ENCODE data around the gene DSTYK.

DSTYK gene

DNA sequence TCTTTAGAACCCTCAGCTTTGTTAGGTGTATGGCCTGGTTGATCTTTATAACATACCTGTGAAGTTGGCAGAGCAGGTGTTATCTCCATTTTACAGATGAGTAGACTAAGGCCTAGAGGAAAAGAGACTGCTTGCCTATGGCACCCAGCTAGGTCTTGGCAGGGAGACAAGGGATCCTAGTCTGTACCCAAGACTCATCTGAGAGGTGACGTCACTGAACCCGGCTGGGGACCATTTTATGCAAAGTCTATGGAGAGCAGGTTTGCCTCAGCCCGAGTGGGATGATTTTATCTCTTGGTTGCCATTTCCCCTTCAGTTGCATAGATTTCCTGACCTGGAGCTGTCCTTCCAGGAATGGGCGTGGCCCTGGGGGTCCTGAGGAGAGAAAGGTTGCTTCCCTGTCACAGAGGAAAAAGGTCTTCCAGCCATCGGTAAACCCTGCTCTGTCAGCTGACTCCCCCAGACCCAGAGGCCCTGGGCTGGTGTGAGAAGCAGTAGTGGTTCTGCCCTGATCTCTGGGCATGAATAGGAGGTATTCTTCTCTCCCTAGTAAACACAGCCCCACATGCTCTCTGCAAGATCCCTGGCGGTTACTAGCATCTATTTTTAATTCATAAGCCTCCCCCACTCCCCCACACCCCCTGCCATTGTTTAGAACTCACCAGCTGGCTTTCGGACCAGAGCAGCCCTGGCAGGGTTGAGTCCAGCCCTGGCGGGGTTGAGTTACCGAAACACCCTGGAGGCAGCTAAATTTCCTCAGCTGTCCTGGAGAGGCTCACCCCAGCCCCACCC, 35.8 kb upstream of the DSTYK start:
- no peak overlapping the region for H3K27ac ChIP-seq (ENCODE audit: poor library complexity, severe bottlenecking)
- no peaks in the 10 kb centered on the region for H3K9me3 ChIP-seq (ENCODE audit: severe bottlenecking)
- H3K4me1 ChIP-seq (ENCODE audit: insufficient read depth, poor library complexity, severe bottlenecking): no peaks in the 10 kb centered on the region
- H3K36me3 ChIP-seq (ENCODE audit: low read depth): no peaks in the 10 kb centered on the region
- H3K4me3 ChIP-seq (ENCODE audit: severe bottlenecking): no peak overlapping the region
- DNase-seq (ENCODE audit: low spot score) (no peak), ATAC-seq (ENCODE audit: low read depth) (no peak)
- TF ChIP-seq, protein P1, sequence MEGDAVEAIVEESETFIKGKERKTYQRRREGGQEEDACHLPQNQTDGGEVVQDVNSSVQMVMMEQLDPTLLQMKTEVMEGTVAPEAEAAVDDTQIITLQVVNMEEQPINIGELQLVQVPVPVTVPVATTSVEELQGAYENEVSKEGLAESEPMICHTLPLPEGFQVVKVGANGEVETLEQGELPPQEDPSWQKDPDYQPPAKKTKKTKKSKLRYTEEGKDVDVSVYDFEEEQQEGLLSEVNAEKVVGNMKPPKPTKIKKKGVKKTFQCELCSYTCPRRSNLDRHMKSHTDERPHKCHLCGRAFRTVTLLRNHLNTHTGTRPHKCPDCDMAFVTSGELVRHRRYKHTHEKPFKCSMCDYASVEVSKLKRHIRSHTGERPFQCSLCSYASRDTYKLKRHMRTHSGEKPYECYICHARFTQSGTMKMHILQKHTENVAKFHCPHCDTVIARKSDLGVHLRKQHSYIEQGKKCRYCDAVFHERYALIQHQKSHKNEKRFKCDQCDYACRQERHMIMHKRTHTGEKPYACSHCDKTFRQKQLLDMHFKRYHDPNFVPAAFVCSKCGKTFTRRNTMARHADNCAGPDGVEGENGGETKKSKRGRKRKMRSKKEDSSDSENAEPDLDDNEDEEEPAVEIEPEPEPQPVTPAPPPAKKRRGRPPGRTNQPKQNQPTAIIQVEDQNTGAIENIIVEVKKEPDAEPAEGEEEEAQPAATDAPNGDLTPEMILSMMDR (IDR thresholded peaks at IDR 0.05; ENCODE audit: poor library complexity, severe bottlenecking): no peak
- no peaks in the 10 kb centered on the region for H3K27me3 ChIP-seq (ENCODE audit: insufficient read depth, poor library complexity, severe bottlenecking)

DNA sequence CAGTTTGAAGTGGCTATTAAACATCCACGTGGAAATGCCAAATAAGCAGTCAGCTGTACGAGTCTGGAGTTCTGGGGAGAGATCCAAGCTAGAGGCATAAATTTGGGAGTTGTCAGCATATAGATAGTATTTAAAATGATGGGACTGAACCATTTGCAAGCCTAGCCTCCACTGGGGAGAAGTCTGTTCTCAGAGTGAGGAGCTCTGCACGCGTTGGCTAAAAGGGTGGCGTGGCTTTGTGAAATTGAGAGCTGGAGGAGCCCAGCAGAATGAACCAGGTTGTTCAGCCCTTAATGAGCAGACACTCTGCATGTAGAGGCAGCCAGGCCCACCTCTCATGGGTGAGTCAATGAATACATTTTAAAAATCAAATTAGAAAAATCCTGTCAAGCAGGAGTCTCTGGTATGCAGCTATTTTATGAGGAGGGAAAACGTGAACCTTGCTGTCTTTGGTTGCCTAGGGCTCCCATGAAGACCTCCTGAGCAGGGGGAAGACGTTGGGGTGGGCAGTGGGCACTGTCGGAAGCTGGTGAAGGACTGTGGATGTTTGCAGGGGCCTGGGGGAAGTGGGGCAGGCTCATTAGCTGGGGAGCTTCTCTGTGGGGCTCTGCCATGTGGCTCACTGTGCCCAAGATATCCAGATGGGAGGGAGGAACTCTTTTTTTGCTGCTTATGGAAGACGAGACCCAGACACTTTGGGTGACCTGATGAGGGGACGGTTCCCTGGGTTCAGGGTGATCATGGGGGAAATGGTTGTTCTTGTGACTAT, 35.0 kb upstream of the DSTYK start:
- H3K36me3 ChIP-seq (ENCODE audit: low read depth): no peaks in the 10 kb centered on the region
- no peaks in the 10 kb centered on the region for H3K9me3 ChIP-seq (ENCODE audit: severe bottlenecking)
- no peak overlapping the region for H3K27ac ChIP-seq (ENCODE audit: poor library complexity, severe bottlenecking)
- no peaks in the 10 kb centered on the region for H3K4me1 ChIP-seq (ENCODE audit: insufficient read depth, poor library complexity, severe bottlenecking)
- no peaks in the 10 kb centered on the region for H3K27me3 ChIP-seq (ENCODE audit: insufficient read depth, poor library complexity, severe bottlenecking)
- ATAC-seq (ENCODE audit: low read depth) (no peak), DNase-seq (ENCODE audit: low spot score) (no peak)
- no peak overlapping the region for H3K4me3 ChIP-seq (ENCODE audit: severe bottlenecking)
- TF ChIP-seq, protein P1 (IDR thresholded peaks at IDR 0.05; ENCODE audit: poor library complexity, severe bottlenecking): no peak

DNA sequence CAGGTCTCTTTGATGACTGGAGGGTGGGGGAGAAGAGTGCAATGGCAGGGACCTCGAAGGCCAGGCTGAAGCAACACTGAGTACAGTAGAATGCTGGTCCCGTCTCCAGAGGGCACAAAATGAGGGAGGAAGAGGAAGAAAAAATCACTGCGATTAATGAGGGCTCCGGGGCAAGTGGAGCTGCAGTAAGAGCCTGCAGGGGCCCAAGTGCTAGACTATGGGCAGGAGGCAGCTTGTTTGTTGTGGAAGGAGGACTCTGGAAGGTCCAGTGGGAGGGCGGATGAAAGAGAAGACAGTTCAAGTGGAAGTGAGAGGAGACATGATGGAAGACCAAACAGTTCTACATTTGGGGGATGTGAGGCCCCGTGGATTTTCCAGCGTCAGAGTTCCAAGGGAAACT, 33.6 kb upstream of the DSTYK start:
- TF ChIP-seq, protein P1 (IDR thresholded peaks at IDR 0.05; ENCODE audit: poor library complexity, severe bottlenecking): no peak
- H3K9me3 ChIP-seq (ENCODE audit: severe bottlenecking): no peaks in the 10 kb centered on the region
- no peaks in the 10 kb centered on the region for H3K27me3 ChIP-seq (ENCODE audit: insufficient read depth, poor library complexity, severe bottlenecking)
- H3K4me1 ChIP-seq (ENCODE audit: insufficient read depth, poor library complexity, severe bottlenecking): no peaks in the 10 kb centered on the region
- peak; percentile 15 for DNase-seq (ENCODE audit: low spot score)
- H3K27ac ChIP-seq (ENCODE audit: poor library complexity, severe bottlenecking): no peak overlapping the region
- no peak for ATAC-seq (ENCODE audit: low read depth)
- no peak overlapping the region for H3K4me3 ChIP-seq (ENCODE audit: severe bottlenecking)
- no peaks in the 10 kb centered on the region for H3K36me3 ChIP-seq (ENCODE audit: low read depth)

DNA sequence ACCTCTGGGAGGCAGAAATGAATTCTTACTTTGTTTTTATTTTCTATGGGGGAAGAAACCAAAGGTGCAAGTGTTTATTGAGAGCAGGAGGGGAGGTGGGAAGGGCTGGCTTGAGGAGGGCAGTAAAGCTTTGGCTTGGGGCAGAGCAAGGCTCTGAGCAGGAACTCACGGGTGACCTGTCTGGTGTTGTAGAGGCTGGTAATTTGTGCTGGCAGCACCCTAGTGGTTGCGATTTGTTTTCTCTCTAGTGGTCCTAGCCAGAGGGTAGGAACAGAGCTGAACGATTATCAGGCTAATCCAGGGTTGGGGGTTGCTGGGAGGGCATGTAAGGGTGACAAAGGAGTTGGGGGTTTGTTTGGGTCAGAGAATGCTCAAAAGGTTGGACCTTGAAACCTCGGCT, 32.9 kb upstream of the DSTYK start:
- H3K27me3 ChIP-seq (ENCODE audit: insufficient read depth, poor library complexity, severe bottlenecking): no peaks in the 10 kb centered on the region
- H3K4me3 ChIP-seq (ENCODE audit: severe bottlenecking): no peak overlapping the region
- H3K36me3 ChIP-seq (ENCODE audit: low read depth): no peaks in the 10 kb centered on the region
- ATAC-seq (ENCODE audit: low read depth) (no peak), DNase-seq (ENCODE audit: low spot score) (peak; percentile 6)
- H3K9me3 ChIP-seq (ENCODE audit: severe bottlenecking): no peaks in the 10 kb centered on the region
- no peak overlapping the region for H3K27ac ChIP-seq (ENCODE audit: poor library complexity, severe bottlenecking)
- TF ChIP-seq, protein P1 (IDR thresholded peaks at IDR 0.05; ENCODE audit: poor library complexity, severe bottlenecking): no peak
- H3K4me1 ChIP-seq (ENCODE audit: insufficient read depth, poor library complexity, severe bottlenecking): no peaks in the 10 kb centered on the region

Measured in RWPE2 (cell line).